ENCODE results near the gene TRAP1.
"Not testable (repeated sequence)": the region's sequence is repeated elsewhere in the genome, so short reads cannot be mapped to it uniquely, and the experiment has no call there.

Gene TRAP1

DNA sequence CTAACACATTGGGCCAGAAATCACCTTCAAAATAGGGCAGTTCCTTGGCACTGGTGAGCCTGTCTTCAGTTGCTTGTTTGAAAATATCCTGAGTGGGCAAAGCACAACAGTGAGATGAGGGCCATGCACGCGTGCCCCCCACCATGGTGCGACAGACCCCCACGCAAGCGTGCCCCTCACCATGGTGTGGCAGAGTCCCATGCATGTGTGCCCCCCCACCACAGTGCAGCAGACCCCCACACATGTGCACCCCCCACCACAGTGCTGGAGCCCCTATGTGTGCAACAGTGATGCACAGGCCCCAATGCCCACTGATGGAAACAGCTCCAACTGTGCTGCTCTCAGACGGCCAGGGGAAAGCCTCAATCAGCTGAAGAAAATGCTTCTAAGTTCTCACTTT is 18.8 kb upstream of the TRAP1 start:
- no peak for DNase-seq (ENCODE audit: low read depth)

DNA sequence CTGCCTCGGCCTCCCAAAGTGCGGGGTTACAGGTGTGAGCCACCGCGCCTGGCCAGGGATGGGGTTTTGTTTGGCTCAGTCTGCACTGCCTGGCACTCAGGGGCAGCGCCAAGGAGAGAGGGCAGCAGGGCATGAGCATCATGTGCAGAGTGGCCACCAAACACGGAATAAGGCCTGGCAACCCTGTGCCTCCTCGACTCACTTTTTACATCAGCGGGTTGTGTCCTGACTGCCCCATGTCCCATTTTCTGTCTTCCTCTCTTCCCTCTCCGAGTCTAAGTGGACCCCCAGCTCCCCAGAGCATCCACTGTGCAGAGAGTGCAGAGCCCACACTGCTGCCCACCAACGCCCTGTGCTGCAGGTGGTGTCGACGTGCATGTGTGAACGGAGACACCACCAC is 18.2 kb upstream of the TRAP1 start:
- no peak for DNase-seq (ENCODE audit: low read depth)

DNA sequence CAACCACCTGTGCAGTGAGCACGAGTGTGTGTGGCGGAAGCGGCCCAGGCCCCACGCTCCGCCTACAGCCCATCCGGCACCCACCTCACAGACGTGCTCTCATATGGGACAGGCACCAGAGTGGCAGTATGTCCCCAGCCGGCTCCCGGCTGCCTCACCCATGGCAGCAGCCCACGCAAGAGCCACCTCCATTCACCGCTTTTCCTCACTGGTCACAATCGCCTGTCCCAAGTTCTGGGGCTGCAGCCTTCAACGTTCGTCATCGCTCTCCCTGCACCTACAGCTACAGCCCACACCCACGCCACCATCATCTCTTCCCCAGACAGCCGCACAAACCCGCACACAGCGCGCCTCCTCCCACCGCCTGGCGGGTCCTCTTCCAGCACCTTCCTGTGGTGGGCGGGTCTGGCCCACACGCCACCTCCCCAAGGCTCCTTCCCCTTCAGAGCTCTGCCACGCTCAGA is 17.5 kb upstream of the TRAP1 start:
- no peak for DNase-seq (ENCODE audit: low read depth)

DNA sequence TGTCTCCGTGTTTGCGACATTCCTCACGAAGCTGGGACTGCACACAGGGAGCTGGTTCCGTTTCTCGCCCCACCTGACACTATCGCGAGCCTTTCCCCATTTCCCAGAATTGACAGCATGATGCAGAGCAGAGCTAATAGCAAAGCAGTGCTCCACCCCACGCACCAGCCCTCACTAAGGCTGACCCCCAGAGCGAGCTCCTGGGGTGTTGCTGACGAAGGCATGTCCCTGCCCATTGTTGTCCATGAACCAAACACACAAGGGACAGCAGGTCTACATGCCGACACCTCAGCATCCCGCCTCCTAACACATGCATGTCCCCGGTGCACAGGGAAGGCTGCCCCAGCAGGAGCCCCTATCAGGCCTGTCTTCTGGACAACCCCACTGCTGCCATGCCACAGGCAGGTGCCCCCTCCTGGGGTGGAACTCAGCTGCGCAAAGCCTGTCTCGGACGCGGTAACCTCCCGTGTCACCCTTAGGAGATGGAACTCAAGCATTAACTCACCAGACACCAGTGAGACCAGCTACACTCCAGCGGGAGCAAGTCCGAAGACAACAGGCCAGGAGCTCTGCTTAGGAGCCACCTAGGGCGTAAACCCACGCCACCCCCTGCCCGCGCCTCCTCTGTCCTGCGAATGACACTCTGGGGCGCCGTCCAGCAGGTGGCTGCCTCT is 16.9 kb upstream of the TRAP1 start:
- no peak for DNase-seq (ENCODE audit: low read depth)

DNA sequence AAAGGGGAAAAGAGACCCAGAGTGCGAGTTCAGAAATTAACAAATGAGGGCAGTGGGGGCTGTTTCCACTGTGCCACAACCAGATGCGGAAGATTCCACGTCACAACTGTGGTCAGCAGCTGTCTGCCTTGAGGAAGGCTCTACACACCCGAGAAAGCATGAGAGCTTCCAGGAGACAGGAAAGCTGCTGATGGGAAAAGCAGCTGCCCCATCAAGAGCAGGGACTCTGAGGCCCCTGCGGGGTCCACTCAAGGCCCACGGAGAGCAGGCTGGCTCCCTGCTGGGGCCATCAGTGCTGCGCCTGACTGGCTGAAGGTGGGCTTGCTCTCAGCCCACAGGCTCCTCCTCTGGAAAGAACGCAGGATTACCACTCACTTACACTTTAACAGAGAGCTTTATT is 14.8 kb upstream of the TRAP1 start:
- no peak for DNase-seq (ENCODE audit: low read depth)

DNA sequence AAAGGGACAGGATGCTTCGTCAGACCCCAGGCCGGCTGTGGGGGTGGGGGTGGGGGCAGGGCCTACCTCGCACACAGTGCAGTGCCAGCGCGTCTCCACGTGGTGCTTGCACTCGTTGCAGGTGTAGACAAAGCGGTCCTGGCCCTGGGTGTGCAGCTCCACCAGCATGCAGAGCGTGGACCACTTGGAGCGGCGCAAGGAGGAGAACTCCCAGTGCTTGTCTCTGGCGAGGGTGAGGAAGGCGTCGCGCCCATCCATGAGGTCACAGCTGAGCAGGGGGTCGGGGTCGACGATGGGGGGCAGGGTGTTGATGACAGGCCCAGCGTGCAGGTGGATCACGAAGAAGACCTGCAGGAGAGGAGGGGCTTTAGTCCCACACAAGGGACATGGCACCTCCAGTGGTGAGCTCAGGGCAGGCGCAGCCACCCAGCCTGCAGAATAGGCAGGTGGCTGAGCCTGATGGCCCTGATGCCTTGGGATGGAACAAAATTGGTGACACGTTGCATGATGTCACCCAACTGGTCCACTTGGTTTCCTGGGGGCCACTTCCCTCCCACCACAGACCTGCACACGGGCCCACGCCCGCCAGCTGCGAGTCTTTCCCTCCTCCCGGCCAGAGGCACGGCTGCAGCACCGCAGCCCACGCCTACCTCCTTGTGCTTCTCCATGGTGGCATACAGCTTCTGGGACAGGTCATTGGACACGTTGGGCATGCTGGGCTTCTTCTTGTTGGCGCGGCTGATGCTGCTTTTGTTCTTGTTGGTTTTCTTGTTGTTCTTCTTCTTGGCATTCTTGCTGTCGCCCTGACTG is 14.0 kb upstream of the TRAP1 start:
- no peak for DNase-seq (ENCODE audit: low read depth)

DNA sequence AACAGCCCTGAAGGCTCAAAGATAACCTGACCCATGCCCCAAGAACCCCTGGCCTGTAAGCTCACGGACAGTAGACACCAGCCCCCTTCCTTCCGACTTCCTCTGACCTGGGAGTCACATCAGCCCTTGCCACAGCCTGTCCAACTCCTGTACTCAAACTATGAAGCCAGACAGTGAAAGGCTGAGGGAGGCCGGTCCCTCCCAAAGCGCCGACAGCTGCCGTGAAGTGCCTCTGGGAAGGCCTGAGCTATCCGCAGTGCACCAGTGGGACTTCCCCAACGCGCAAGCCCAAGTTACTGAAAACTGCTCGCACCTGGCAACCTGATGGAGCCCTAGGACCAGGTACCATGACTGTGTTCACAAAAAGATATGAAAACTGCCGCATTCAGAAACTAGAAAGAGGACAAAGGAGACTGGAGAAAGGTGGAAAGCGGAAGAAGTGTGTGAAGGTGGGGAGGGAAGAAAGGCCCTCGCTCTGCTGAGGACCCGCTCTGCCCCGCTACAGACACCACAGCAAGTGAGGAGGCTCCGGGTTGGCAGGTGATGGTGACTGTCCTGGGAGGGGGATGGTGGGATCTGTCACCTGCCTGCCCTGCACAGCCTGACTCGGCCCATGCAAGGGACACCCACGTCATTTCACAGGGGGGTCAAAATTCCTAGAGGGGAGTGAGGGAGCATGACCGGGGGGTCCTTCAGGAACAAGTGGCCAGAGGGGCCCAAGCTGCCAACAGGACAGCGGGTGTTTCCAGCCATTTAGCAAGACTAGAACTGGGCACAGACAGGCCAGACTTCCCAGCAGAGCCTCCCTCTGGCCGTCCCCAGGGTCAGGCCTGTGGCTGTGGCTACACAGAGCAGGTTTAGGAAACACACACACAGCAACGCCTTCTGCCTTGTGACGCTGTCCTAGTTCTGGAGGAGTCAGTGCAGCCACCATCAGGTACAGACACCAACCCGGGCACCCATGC is 13.1 kb upstream of the TRAP1 start:
- no peak for DNase-seq (ENCODE audit: low read depth)

DNA sequence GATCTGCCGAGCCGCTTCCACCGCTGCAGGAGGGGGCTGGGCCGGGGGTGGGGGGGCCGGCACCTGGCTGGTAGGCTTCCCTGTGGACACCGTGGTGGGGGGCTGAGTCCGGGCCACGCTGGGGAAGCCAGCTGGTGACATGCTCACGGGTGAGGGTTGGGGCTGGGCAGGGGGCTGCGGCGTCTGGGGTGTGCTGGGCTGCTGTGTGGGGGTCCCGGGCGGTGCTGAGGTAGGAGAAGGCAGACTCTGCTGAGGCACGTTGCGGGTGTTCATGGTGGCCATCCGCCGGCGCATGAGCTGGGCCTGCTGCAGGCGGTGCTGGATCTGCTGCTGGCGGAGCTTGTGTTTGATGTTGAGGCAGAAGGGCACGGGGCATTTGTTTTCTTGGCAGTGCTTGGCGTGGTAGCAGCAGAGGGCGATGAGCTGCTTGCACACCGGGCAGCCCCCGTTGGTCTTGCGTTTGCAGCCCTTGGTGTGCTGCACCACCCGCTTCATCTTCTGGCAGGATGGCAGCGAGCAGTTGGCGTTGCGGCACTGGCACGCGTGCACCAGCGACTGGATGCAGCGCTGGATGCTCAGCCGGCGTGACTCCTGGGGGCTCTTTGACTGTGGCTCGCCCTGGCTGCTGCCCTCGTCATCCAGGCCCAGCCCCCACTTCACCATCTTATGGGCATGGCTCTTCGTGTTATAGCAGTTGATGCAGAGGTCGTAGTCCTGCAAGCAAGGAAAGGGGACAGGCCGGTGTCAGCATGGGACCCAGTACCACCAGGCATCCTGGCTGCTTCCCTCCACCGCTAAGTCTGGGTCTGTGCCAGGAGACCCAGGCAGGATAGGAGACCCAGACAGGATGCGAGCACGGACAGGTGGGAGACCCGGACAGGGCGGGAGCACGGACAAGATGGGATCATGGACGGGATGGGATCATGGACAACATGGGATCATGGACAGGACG is 12.1 kb upstream of the TRAP1 start:
- no peak for DNase-seq (ENCODE audit: low read depth)

DNA sequence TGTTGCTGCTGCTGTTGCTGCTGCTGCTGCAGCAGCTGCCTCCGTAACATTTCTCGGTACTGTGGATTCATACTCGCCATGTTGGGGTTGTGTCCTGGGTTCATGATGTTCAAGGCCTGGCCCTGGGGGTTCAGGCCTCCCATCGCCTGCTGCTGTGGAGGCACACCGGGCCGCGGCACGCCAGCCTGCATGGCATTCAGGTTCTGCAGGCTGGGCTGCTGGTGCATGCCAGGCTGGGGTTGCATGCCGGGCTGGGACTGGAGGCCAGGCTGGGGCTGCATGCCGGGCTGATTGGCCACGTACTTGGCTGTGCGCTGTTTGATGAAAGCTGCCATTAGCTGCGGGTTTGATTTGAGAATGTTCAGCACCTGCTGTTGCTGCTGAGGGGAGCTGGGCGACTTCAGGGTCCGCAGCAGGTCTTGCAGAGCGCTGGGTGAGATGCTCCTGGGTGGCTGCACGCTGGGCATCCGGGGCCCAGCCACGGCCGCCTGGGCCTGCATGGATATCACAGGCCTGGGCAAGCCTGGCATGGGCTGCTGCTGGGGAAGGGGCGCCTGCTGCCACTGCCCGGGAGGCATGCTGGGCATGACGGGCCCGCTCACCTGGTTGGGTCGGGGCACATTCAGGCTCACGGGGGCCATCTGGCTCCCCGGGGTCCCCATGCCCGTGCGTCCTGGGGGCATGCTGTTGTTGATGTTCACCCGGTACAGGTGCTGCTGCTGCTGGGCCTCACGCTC is 11.3 kb upstream of the TRAP1 start:
- DNase-seq (ENCODE audit: low read depth): no peak

DNA sequence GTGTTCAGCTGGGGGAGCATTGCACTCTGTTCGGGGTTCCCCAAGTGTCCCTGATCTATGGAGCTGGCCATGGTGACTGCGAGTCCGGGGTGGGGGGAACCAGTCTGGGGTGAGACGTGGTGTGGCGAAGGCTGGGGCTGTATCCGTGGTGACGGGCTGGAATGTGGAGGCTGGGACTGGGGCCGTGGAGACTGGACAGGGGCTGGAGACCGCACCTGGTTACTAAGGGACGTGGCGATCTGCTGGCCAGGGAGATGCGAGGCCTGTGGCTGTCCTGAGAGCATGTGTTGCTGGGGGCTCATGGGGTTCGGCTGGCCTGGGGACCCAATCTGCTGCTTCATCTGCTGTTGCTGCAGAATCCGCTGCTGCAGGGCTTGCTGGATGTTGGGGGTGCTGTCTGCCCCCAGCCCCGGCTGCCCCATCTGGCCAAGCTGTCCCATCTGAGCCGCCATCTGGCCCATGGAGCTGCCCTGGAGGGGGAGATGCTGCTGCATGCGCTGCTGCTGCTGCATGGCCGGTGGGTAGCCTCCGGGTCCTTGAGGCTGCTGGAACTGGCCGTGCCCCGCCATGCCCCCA is 10.6 kb upstream of the TRAP1 start:
- DNase-seq (ENCODE audit: low read depth): no peak

DNA sequence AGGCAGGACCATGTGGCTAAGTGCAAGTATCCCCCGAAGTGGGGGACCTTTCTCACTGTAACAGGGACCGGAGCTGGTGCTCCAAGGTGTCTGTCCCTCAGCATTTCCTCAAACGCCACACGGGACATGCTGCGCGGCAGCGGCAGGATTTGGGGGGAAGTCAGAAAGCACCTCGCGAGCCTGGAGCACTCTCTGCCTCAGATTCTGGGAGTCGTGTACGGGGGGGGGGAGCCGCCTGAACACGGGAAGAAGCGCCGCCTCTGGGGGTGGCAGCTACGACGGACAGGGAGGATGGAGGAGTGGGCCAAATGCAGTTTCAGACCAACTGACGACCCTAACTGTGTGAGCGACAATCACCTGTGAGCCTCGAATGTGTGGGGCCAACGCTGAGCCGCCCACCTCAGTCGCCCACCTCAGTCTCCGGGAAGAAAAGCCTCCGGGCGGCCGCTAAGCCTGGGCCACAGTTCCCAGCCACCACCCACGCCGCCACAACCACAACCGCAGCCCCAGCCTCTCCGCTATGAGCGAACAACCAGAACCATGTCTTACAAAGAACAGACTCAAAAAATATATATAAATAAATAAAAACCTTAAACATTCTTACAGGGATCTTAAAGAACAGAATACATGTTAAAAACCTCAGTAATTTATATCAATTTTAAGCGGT is 8.8 kb upstream of the TRAP1 start:
- DNase-seq (ENCODE audit: low read depth): no peak

DNA sequence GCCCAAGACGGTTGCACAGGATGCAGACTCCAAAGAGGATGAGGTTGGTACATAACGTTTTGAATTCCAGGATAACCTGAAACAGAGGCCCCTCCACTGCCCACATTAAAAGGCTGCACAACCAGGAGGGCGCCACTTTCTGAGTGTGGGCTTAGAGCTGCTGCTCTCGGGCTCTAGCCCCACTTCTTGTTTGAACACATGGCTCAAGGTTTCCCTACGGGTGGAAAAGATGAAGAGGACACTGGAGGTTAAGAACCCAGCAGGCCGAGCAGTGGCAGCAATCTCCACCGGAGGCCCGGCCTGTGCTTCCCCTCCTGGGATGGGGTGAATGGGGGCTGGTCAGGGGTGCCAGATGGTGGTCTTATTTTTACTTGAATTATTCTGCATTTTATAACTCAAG is 8.0 kb upstream of the TRAP1 start:
- no peak for DNase-seq (ENCODE audit: low read depth)

DNA sequence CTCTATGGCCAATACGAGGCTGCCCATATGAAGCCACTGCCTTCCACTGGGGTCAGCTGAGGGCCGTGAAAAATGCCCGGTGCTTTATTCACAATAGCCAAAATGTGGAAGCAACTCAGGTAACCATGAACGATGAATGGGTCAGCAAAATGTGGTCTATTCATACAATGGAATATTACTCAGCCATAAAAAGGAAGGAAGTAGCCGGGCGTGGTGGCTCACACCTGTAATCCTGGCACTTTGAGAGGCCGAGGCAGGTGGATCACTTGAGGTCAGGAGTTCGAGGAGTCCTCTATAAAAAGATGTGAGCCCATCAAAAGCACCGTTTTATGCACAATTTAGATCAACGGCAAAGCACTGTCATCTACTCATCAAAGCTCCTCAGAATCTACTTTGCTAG is 5.2 kb upstream of the TRAP1 start:
- no peak for DNase-seq (ENCODE audit: low read depth)

DNA sequence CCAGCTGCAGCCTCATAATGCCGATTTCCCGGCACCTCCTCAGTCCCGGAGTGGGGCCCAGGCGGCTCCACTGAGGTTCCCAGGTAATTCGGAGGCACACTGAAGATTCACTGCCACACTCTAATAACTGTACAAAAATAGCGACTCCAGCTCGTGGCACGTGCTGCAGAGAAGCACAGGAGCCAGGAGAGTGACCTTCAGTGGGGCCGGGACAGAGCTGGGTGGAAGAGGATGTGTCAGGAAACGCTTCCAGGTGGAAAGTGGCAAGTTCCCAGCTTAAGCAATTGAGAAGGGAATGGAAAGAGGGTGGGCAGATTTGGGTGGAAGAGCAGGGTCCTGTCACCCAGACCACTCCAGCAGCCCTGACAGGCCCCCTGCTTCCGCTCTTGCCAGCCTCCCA is 3.1 kb upstream of the TRAP1 start:
- DNase-seq (ENCODE audit: low read depth): no peak

DNA sequence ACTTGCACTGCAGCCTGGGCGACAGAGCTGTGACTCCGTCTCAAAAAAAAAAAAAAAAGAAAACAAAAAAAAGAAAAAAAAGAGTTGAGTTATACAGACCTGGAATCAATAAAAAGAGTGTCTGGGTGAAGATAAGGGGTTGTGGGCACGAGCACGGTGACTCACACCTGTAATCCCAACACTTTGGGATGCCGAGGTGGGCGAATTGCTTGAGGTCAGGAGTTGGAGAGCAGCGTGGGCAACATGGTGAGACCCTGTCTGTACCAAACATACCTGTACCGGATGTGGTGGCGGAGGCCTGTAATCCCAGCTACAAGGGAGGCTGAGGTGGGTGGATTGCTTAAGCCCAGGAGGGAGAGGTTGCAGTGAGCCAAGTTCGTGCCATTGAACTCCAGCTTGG is 1.3 kb upstream of the TRAP1 start:
- DNase-seq (ENCODE audit: low read depth): no peak

DNA sequence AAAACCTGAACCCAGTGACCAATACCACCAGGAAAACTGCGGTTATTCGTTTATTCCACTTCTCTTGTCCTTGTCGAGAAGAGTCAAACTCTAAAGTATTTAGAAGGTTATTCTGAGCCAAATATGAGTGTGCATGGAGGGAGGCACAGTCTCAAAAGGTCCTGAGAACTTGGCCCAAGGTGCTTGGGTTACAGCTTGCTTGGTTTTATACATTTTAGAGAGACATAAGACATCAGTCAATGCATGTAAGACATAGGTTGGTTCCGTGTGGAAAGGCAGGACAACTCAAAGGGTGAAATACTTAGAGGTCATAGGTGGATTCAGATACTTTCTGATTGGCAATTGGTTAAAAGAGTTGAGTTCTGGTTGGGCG is 681 bp upstream of the TRAP1 start:
- DNase-seq (ENCODE audit: low read depth): no peak

DNA sequence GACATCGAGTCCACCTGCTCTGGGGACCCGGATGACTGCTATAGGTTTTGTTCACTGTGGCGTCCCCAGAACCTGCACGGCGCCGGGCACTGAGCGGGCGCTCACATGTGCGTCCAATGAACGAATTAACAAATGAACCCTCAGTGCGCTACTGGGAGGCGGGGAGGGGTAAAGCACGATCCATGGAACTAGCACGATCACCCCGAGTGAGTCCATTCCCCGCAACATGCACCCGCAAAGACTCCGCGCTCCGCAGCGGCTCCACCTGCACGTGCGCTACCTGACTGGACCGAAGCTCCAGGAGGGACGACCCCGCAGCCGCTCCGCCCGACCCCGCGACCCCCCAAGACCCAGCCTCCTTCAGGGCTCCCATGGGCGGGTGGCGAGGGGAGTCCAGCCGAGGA is 491 bp downstream of the TRAP1 start:
- DNase-seq (ENCODE audit: low read depth): peak; percentile 12

DNA sequence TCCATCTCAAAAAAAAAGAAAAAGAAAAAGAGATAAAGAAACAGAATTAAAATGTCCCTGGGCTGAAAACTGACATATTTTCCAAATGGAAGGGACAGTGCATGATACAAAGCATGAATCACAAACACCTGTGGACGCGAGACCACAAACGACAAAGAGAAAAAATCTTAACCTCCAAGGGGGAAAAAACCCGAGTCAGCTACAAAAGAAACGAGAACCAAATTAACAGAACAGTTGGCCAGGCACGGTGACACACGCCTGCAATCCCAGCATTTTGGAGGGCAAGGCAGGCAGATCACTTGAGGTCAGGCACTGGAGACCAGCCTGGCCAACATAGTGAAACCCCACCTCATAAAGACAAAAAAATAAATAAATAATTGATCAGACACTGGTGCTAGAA is 1.9 kb downstream of the TRAP1 start:
- DNase-seq (ENCODE audit: low read depth): no peak

DNA sequence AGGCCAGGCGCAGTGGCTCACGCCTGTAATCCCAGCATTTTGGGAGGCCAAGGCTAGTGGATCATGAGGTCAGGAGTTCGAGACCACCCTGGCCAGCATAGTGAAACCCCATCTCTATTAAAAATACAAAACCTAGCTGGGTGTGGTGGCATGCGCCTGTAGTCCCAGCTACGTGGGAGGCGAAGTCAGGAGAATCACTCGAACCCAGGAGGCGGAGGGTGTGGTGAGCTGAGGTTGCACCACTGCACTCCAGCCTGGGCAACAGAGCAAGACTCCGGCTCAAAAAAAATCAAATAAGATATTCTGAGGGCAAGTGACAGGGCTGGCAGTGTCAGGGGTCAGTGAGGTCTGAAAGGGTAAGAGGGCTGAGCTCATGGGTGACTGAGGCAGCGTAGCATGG is 2.9 kb downstream of the TRAP1 start:
- not testable (repeated sequence) for DNase-seq (ENCODE audit: low read depth)

All from stimulated activated CD4-positive, alpha-beta T cell treated with anti-CD3 and anti-CD28 coated beads, Interleukin-2, amount 100 ng/mL, for 4 hours (primary cell).